HEK293 (cell line): ENCODE measurements around the gene XPR1.

Experiments
- CTCF ChIA-PET: fragments of 350-600 bp; formaldehyde crosslinking; extraction: SDS; loops from one replicate; lab custom pipeline; 2021; ENCODE audit warnings: antibody characterized with exemption; lab: Yijun Ruan, JAX
- POLR2A ChIA-PET: fragments of 300-600 bp; formaldehyde crosslinking; extraction: SDS; loops from one replicate; lab custom pipeline; 2020; ENCODE audit warnings: antibody characterized with exemption, inconsistent platforms; lab: Yijun Ruan, JAX
- H3K27ac ChIP-seq: fragments of 200-500 bp; sonication (Bioruptor generic); 2 replicates; pipeline ENCODE4 v1.5.1; 2014; ENCODE audit warnings: low read depth, low read length, control low read depth, inconsistent platforms; ENCODE audit errors: extremely low read depth
- H3K36me3 ChIP-seq, 2 experiments: fragments of 200-500 bp in 1 of 2; sonication (Bioruptor generic) in 1 of 2; 1 replicate in 1 of 2; 2 replicates in 1 of 2; pipeline ENCODE4 v1.5.1; 2014 to 2017; ENCODE audit warnings: inconsistent platforms in 2 of 2, low read length in 2 of 2; ENCODE audit not compliant: control insufficient read depth in 2 of 2, insufficient read depth in 1 of 2
- H3K4me1 ChIP-seq: fragments of 200-500 bp; sonication (Bioruptor generic); 2 replicates; pipeline ENCODE4 v1.5.1; 2014; ENCODE audit warnings: mild to moderate bottlenecking, low read length, inconsistent platforms; ENCODE audit not compliant: control insufficient read depth, insufficient read depth
- H3K4me3 ChIP-seq: 2 replicates; pipeline ENCODE4 v1.5.1; 2011; ENCODE audit warnings: low read depth, mild to moderate bottlenecking, control low read depth, low read length, moderate library complexity
- H3K9me3 ChIP-seq: fragments of 200-500 bp; sonication (Bioruptor generic); 2 replicates; pipeline ENCODE4 v1.5.1; 2014; ENCODE audit warnings: low read depth, low read length, inconsistent platforms; ENCODE audit not compliant: control insufficient read depth, insufficient read depth
- EGR2 ChIP-seq: fragments of 450-650 bp; formaldehyde crosslinking; IDR thresholded peaks from 2 replicates; pipeline ENCODE4 v1.5.1; 2016; ENCODE audit warnings: low read depth, missing biosample characterization, missing genetic modification characterization
- FEZF1 ChIP-seq: fragments of 450-650 bp; formaldehyde crosslinking; IDR thresholded peaks from 2 replicates; pipeline ENCODE4 v1.5.1; 2016; ENCODE audit warnings: missing biosample characterization, missing genetic modification characterization
- GFI1B ChIP-seq: fragments of 450-650 bp; formaldehyde crosslinking; IDR thresholded peaks from 2 replicates; pipeline ENCODE4 v1.5.1; 2016; ENCODE audit warnings: missing biosample characterization, missing genetic modification characterization
- GLI2 ChIP-seq: fragments of 450-650 bp; formaldehyde crosslinking; IDR thresholded peaks from 2 replicates; pipeline ENCODE4; 2017; ENCODE audit warnings: missing biosample characterization, missing genetic modification characterization, low read depth, borderline replicate concordance
- KLF16 ChIP-seq: fragments of 450-650 bp; formaldehyde crosslinking; IDR thresholded peaks from 2 replicates; pipeline ENCODE4 v1.5.1; 2017; ENCODE audit warnings: missing biosample characterization, missing genetic modification characterization
- REPIN1 ChIP-seq: fragments of 450-650 bp; formaldehyde crosslinking; IDR thresholded peaks from 2 replicates; pipeline ENCODE4 v1.5.1; 2017; ENCODE audit warnings: missing biosample characterization, missing genetic modification characterization, low read depth
- SP7 ChIP-seq: fragments of 450-650 bp; formaldehyde crosslinking; IDR thresholded peaks from 2 replicates; pipeline ENCODE4 v1.5.1; 2016; ENCODE audit warnings: missing biosample characterization, missing genetic modification characterization
- ZBTB21 ChIP-seq: fragments of 450-650 bp; formaldehyde crosslinking; IDR thresholded peaks from 2 replicates; pipeline ENCODE4 v1.5.1; 2017; ENCODE audit warnings: missing biosample characterization, missing genetic modification characterization
- ZFHX2 ChIP-seq: fragments of 450-650 bp; formaldehyde crosslinking; conservative IDR thresholded peaks from 2 replicates; pipeline ENCODE4 v1.5.1; 2016; ENCODE audit warnings: missing biosample characterization, missing genetic modification characterization
- ZNF157 ChIP-seq: fragments of 450-650 bp; formaldehyde crosslinking; IDR thresholded peaks from 2 replicates; pipeline ENCODE4 v1.5.1; 2016; ENCODE audit warnings: missing biosample characterization, missing genetic modification characterization
- ZNF184 ChIP-seq: fragments of 450-650 bp; IDR thresholded peaks from 2 replicates; pipeline ENCODE4 v1.5.1; 2018; ENCODE audit warnings: missing biosample characterization, mild to moderate bottlenecking, missing genetic modification characterization
- ZNF202 ChIP-seq: fragments of 450-650 bp; formaldehyde crosslinking; IDR thresholded peaks from 2 replicates; pipeline ENCODE4 v1.5.1; 2016; ENCODE audit warnings: missing biosample characterization, missing genetic modification characterization, borderline replicate concordance
- ZNF211 ChIP-seq: fragments of 450-650 bp; formaldehyde crosslinking; IDR thresholded peaks from 2 replicates; pipeline ENCODE4 v1.5.1; 2016; ENCODE audit warnings: low read depth, missing biosample characterization, missing genetic modification characterization
- ZNF311 ChIP-seq: fragments of 450-650 bp; formaldehyde crosslinking; IDR thresholded peaks from 2 replicates; pipeline ENCODE4 v1.5.1; 2017; ENCODE audit warnings: missing biosample characterization, missing genetic modification characterization, borderline replicate concordance
- ZNF335 ChIP-seq: fragments of 450-650 bp; formaldehyde crosslinking; conservative IDR thresholded peaks from 2 replicates; pipeline ENCODE4 v1.5.1; 2016; ENCODE audit warnings: missing biosample characterization, missing genetic modification characterization
- ZNF341 ChIP-seq: fragments of 450-650 bp; formaldehyde crosslinking; IDR thresholded peaks from 2 replicates; pipeline ENCODE4; 2016; ENCODE audit warnings: low read depth, missing biosample characterization, missing genetic modification characterization
- ZNF362 ChIP-seq: fragments of 450-650 bp; formaldehyde crosslinking; IDR thresholded peaks from 2 replicates; pipeline ENCODE4 v1.5.1; 2016; ENCODE audit warnings: missing biosample characterization, missing genetic modification characterization
- ZNF394 ChIP-seq: fragments of 450-650 bp; formaldehyde crosslinking; IDR thresholded peaks from 2 replicates; pipeline ENCODE4 v1.5.1; 2016; ENCODE audit warnings: missing biosample characterization, missing genetic modification characterization, mild to moderate bottlenecking, moderate library complexity, borderline replicate concordance
- ZNF48 ChIP-seq: fragments of 450-650 bp; formaldehyde crosslinking; IDR thresholded peaks from 2 replicates; pipeline ENCODE4 v1.5.1; 2016; ENCODE audit warnings: missing biosample characterization, missing genetic modification characterization
- ZNF510 ChIP-seq: fragments of 450-650 bp; formaldehyde crosslinking; IDR thresholded peaks from 2 replicates; pipeline ENCODE4 v1.5.1; 2018; ENCODE audit warnings: mild to moderate bottlenecking, missing genetic modification characterization, missing biosample characterization; ENCODE audit not compliant: insufficient replicate concordance
- ZNF513 ChIP-seq: fragments of 450-650 bp; IDR thresholded peaks from 2 replicates; pipeline ENCODE4 v1.5.1; 2018; ENCODE audit warnings: missing biosample characterization, missing genetic modification characterization
- ZNF530 ChIP-seq: fragments of 450-650 bp; formaldehyde crosslinking; IDR thresholded peaks from 2 replicates; pipeline ENCODE4 v1.5.1; 2016; ENCODE audit warnings: low read depth, missing biosample characterization, missing genetic modification characterization
- ZNF549 ChIP-seq: fragments of 450-650 bp; IDR thresholded peaks from 2 replicates; pipeline ENCODE4 v1.5.1; 2018; ENCODE audit warnings: missing biosample characterization, missing genetic modification characterization, mild to moderate bottlenecking, inconsistent platforms, moderate library complexity
- ZNF701 ChIP-seq: fragments of 450-650 bp; formaldehyde crosslinking; IDR thresholded peaks from 2 replicates; pipeline ENCODE4 v1.5.1; 2016; ENCODE audit warnings: missing biosample characterization, missing genetic modification characterization
- ZNF704 ChIP-seq: fragments of 450-650 bp; formaldehyde crosslinking; IDR thresholded peaks from 2 replicates; pipeline ENCODE4 v1.5.1; 2016; ENCODE audit warnings: missing biosample characterization, missing genetic modification characterization
- ZNF843 ChIP-seq: fragments of 450-650 bp; formaldehyde crosslinking; IDR thresholded peaks from 2 replicates; pipeline ENCODE4 v1.5.1; 2016; ENCODE audit warnings: missing biosample characterization, missing genetic modification characterization

Gene XPR1

GRCh38 chr1:180934563-180934962 is 302.7 kb downstream of the XPR1 start:
- TF ChIP-seq ZNF48 (no peak), ZNF362 (no peak), ZNF311 (tag by site-specific recombination) (no peak), ZNF394 (tag by site-specific recombination) (no peak), GFI1B (tag by site-specific recombination) (no peak), REPIN1 (no peak), ZNF701 (tag by site-specific recombination) (no peak)
- ChIA-PET POLR2A (no interaction called here), CTCF (no interaction called here)
- H3K27ac ChIP-seq = no peak overlapping the region
- no peaks in the 10 kb centered on the region for H3K36me3 ChIP-seq
- H3K4me3 ChIP-seq = no peak overlapping the region
- no peaks in the 10 kb centered on the region for H3K9me3 ChIP-seq
- no peaks in the 10 kb centered on the region for H3K4me1 ChIP-seq

- H3K4me1 ChIP-seq = no peaks in the 10 kb centered on the region
- CTCF ChIA-PET = no interaction called here
- H3K36me3 ChIP-seq = no peaks in the 10 kb centered on the region
- H3K9me3 ChIP-seq = no peaks in the 10 kb centered on the region
- H3K4me3 ChIP-seq = no peak overlapping the region
- POLR2A ChIA-PET = no interaction called here
- TF ChIP-seq SP7 (tag by site-specific recombination) (no peak), ZNF184 (tag by site-specific recombination) (no peak), ZNF211 (tag by site-specific recombination) (no peak), ZFHX2 (tag by site-specific recombination) (peak; percentile 51), EGR2 (tag by site-specific recombination) (peak; percentile 31; the same call in 1 of the 2 replicates), ZNF843 (tag by site-specific recombination) (no peak)
- H3K27ac ChIP-seq = no peak overlapping the region
Measured at GRCh38 chr1:180935326-180936109, 303.7 kb downstream of the XPR1 start.

- POLR2A ChIA-PET = no interaction called here
- no peak overlapping the region for H3K27ac ChIP-seq
- H3K9me3 ChIP-seq = no peaks in the 10 kb centered on the region
- CTCF ChIA-PET = interaction anchor here (0.6 kb wide), 1 partner anchor 100 kb away, joined by 3 read pairs; no protein-coding TSS in a partner anchor
- no peaks in the 10 kb centered on the region for H3K4me1 ChIP-seq
- H3K4me3 ChIP-seq = no peak overlapping the region
- no peaks in the 10 kb centered on the region for H3K36me3 ChIP-seq
- no peak for TF ChIP-seq ZNF202 (tag by site-specific recombination)
- TF ChIP-seq ZNF549 (tag by site-specific recombination) = no peak
- no peak for TF ChIP-seq ZNF335 (tag by site-specific recombination)
- no peak for TF ChIP-seq ZNF341 (tag by site-specific recombination)
- no peak for TF ChIP-seq ZNF510 (tag by site-specific recombination)
- no peak for TF ChIP-seq ZBTB21
- no peak for TF ChIP-seq ZNF530 (tag by site-specific recombination)
- no peak for TF ChIP-seq KLF16 (tag by site-specific recombination)
- no peak for TF ChIP-seq ZNF704 (tag by site-specific recombination)
- no peak for TF ChIP-seq GLI2 (tag by site-specific recombination)
- TF ChIP-seq ZNF157 = no peak
- no peak for TF ChIP-seq FEZF1 (tag by site-specific recombination)
- TF ChIP-seq ZNF513 = no peak
Measured at GRCh38 chr1:180936110-180937011, 304.5 kb downstream of the XPR1 start.
